Esophagus muscularis mucosa (tissue), 3 donors: ENCODE results near the gene PDPR.
"Not testable (repeated sequence)": the region's sequence is repeated elsewhere in the genome, so short reads cannot be mapped to it uniquely, and the experiment has no call there.

Experiments used
- POLR2A ChIP-seq: fragments of 450-650 bp; IDR thresholded peaks from one replicate; pipeline ENCODE4 v1.6.1; 2017; ENCODE audit warnings: antibody characterized with exemption, moderate library complexity, mild to moderate bottlenecking, low read depth
- POLR2AphosphoS5 ChIP-seq, 2 donors: sonication (generic); formaldehyde crosslinking; IDR thresholded peaks; one replicate each; pipeline ENCODE4 v1.6.1; 2017; ENCODE audit warnings: antibody characterized with exemption in 2 of 2
- TF ChIP-seq, protein P1 (sequence below), 3 experiments: fragments of 200-600 bp in 2 of 3; fragments of 450-650 bp in 1 of 3; sonication (generic) in 2 of 3; IDR thresholded peaks; one replicate each; pipeline ENCODE4 v1.5.1; 2017 to 2019; ENCODE audit warnings: antibody characterized with exemption in 3 of 3, mild to moderate bottlenecking in 2 of 3, moderate library complexity in 1 of 3

DNA sequence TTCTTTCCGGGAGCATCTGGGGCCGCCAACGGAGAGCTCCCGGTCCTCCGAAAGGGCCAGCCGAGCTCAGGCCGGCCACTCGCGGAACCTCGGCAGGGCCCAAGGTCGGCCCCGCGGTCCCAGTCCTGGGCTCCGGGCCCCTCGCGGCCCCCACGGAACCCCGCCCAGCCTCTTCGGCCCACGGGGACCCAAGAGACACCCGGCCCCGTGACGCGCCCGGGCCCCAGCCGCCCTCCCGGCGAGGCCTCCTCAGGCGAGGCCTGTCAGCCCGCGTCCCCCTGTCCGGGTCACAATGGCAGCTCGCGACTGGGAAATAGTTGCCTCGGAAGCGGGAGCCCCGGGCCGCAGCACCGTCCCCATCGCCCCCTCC lies 48.8 kb upstream of the PDPR start:
- TF ChIP-seq, protein P1, sequence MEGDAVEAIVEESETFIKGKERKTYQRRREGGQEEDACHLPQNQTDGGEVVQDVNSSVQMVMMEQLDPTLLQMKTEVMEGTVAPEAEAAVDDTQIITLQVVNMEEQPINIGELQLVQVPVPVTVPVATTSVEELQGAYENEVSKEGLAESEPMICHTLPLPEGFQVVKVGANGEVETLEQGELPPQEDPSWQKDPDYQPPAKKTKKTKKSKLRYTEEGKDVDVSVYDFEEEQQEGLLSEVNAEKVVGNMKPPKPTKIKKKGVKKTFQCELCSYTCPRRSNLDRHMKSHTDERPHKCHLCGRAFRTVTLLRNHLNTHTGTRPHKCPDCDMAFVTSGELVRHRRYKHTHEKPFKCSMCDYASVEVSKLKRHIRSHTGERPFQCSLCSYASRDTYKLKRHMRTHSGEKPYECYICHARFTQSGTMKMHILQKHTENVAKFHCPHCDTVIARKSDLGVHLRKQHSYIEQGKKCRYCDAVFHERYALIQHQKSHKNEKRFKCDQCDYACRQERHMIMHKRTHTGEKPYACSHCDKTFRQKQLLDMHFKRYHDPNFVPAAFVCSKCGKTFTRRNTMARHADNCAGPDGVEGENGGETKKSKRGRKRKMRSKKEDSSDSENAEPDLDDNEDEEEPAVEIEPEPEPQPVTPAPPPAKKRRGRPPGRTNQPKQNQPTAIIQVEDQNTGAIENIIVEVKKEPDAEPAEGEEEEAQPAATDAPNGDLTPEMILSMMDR (IDR thresholded peaks at IDR 0.05) = not testable (repeated sequence)
- not testable (repeated sequence) for TF ChIP-seq POLR2A; POLR2AphosphoS5 (IDR thresholded peaks at IDR 0.05)
